Upper lobe of left lung (tissue), 6 donors: ENCODE results near the gene FAM237B. TPM values are rescaled to one million over a fixed set of nuclear protein-coding genes. Genes with fewer than 3 reads are reported as not detected.

Experiments
- ATAC-seq, 2 donors: fragments of 200-7000 bp; cut with Tn5 transposase; one replicate each; pipeline ENCODE4 v1.9.1; 2022; ENCODE audit warnings: mild to moderate bottlenecking in 2 of 2, moderate library complexity in 2 of 2; ENCODE audit not compliant: low FRiP score in 2 of 2
- DNase-seq, 2 donors: peaks; one replicate each; pipeline ENCODE4 v3.0.0-alpha.2; 2019 to 2020
- H3K27ac ChIP-seq, 4 donors: fragments of 200-600 bp; sonication (generic); one replicate each; pipeline ENCODE4 v1.5.1; 2016 to 2019
- H3K27me3 ChIP-seq, 4 donors: fragments of 200-600 bp; sonication (generic); one replicate each; pipeline ENCODE4 v1.5.1; 2017 to 2019
- H3K36me3 ChIP-seq, 4 donors: fragments of 200-600 bp; sonication (generic); one replicate each; pipeline ENCODE4 v1.5.1; 2016 to 2019
- H3K4me1 ChIP-seq, 4 donors: fragments of 200-600 bp; sonication (generic); one replicate each; pipeline ENCODE4 v1.5.1; 2018 to 2019
- H3K4me3 ChIP-seq, 4 donors: fragments of 200-600 bp; sonication (generic); one replicate each; pipeline ENCODE4 v1.5.1; 2017 to 2019; ENCODE audit warnings: mild to moderate bottlenecking in 2 of 4, moderate library complexity in 1 of 4
- H3K9me3 ChIP-seq, 4 donors: fragments of 200-600 bp; sonication (generic); one replicate each; pipeline ENCODE4 v1.5.1; 2018 to 2019
- CTCF ChIP-seq, 6 experiments: fragments of 450-650 bp in 4 of 6; fragments of 200-600 bp in 2 of 6; sonication (generic) in 2 of 6; IDR thresholded peaks; one replicate each; pipeline ENCODE4 v1.5.1; 2016 to 2019; ENCODE audit warnings: antibody characterized with exemption in 6 of 6
- EP300 ChIP-seq, 4 donors: sonication (generic); formaldehyde crosslinking; IDR thresholded peaks; one replicate each; pipeline ENCODE4 v1.5.1; 2017; ENCODE audit warnings: antibody characterized with exemption in 4 of 4, control low read depth in 2 of 4
- POLR2A ChIP-seq, 4 donors: fragments of 450-650 bp; IDR thresholded peaks; one replicate each; pipeline ENCODE4 v1.5.1; 2016 to 2017; ENCODE audit warnings: antibody characterized with exemption in 4 of 4, mild to moderate bottlenecking in 2 of 4
- POLR2AphosphoS5 ChIP-seq, 2 donors: sonication (generic); formaldehyde crosslinking; IDR thresholded peaks; one replicate each; pipeline ENCODE4 v1.5.1; 2017; ENCODE audit warnings: antibody characterized with exemption in 2 of 2
- WGBS, 2 donors: methylation state at CpG; one replicate each; pipeline ENCODE4 v1.1.5; 2017 to 2018; 5-methylcytosine and 5-hydroxymethylcytosine counted together
- total RNA-seq, 6 donors: library from RNA; depleted of rRNA in 4 of 6; stranded (reverse); fragments of >200 nt in 4 of 6; gene quantifications; one replicate each; pipeline versions ENCODE4 v1.1.0 to v1.2.1, GENCODE V29; 2016 to 2021
- donor health status: DM: no; HTN: no; CAD: no; lungs with moderate emphysema.
- donor health status: DM: no; HTN: yes; CAD: no; lungs with severe emphysema.

The FAM237B gene
- total RNA-seq, 6 donors from 2014 or later = 0.15 TPM; not detected in 5

GRCh38 chr7:90274161-90274560, 46.9 kb downstream of the FAM237B start:
- H3K27ac ChIP-seq = no peak overlapping the region
- DNase-seq (no peak), ATAC-seq (no peak)
- no peaks in the 10 kb centered on the region for H3K9me3 ChIP-seq
- no peak overlapping the region for H3K4me3 ChIP-seq
- TF ChIP-seq POLR2AphosphoS5 (IDR thresholded peaks at IDR 0.05) (no peak), EP300 (IDR thresholded peaks at IDR 0.05) (no peak), POLR2A (IDR thresholded peaks at IDR 0.05) (no peak), CTCF (IDR thresholded peaks at IDR 0.05) (no peak)
- H3K36me3 ChIP-seq = no peaks in the 10 kb centered on the region
- H3K27me3 ChIP-seq = no peaks in the 10 kb centered on the region
- H3K4me1 ChIP-seq = no peaks in the 10 kb centered on the region

- Histone ChIP-seq H3K36me3 (no peaks in the 10 kb centered on the region), H3K27ac (no peak overlapping the region), H3K4me3 (no peak overlapping the region), H3K27me3 (no peaks in the 10 kb centered on the region), H3K9me3 (no peaks in the 10 kb centered on the region), H3K4me1 (no peaks in the 10 kb centered on the region)
- no peak for TF ChIP-seq CTCF (IDR thresholded peaks at IDR 0.05)
- no peak for TF ChIP-seq POLR2AphosphoS5 (IDR thresholded peaks at IDR 0.05)
- no peak for TF ChIP-seq EP300 (IDR thresholded peaks at IDR 0.05)
- no peak for TF ChIP-seq POLR2A (IDR thresholded peaks at IDR 0.05)
- WGBS, 2 donors = 92 to 95% methylated on average over 2 of the region's 2 CpGs
- ATAC-seq (no peak), DNase-seq (no peak)
Observed at GRCh38 chr7:90272242-90272641, 48.9 kb downstream of the FAM237B start.

GRCh38 chr7:90271753-90272152, 49.4 kb downstream of the FAM237B start:
- Histone ChIP-seq H3K27ac (no peak overlapping the region), H3K4me1 (no peaks in the 10 kb centered on the region)
- TF ChIP-seq POLR2AphosphoS5 (IDR thresholded peaks at IDR 0.05) (no peak), CTCF (IDR thresholded peaks at IDR 0.05) (no peak), POLR2A (IDR thresholded peaks at IDR 0.05) (no peak), EP300 (IDR thresholded peaks at IDR 0.05) (no peak)

GRCh38 chr7:90270431-90271178, 50.5 kb downstream of the FAM237B start:
- H3K9me3 ChIP-seq = no peaks in the 10 kb centered on the region
- no peaks in the 10 kb centered on the region for H3K36me3 ChIP-seq
- TF ChIP-seq CTCF (IDR thresholded peaks at IDR 0.05) (no peak), EP300 (IDR thresholded peaks at IDR 0.05) (no peak), POLR2AphosphoS5 (IDR thresholded peaks at IDR 0.05) (no peak), POLR2A (IDR thresholded peaks at IDR 0.05) (no peak)
- DNase-seq (no peak), ATAC-seq (no peak)
- H3K4me1 ChIP-seq = no peaks in the 10 kb centered on the region
- no peak overlapping the region for H3K4me3 ChIP-seq
- no peak overlapping the region for H3K27ac ChIP-seq
- no peaks in the 10 kb centered on the region for H3K27me3 ChIP-seq
- WGBS, 2 donors = 94 to 100% methylated on average over 2 of the region's 2 CpGs

More at GRCh38 chr7:90271753-90272152, 49.4 kb downstream of the FAM237B start:
- H3K4me3 ChIP-seq = no peak overlapping the region
- H3K36me3 ChIP-seq = no peaks in the 10 kb centered on the region
- ATAC-seq (peak in 1 of 2 donors; percentile 80), DNase-seq (no peak)
- no peaks in the 10 kb centered on the region for H3K27me3 ChIP-seq
- H3K9me3 ChIP-seq = no peaks in the 10 kb centered on the region
- 62 to 65% methylated on average over 2 of the region's 2 CpGs for WGBS, 2 donors

DNA sequence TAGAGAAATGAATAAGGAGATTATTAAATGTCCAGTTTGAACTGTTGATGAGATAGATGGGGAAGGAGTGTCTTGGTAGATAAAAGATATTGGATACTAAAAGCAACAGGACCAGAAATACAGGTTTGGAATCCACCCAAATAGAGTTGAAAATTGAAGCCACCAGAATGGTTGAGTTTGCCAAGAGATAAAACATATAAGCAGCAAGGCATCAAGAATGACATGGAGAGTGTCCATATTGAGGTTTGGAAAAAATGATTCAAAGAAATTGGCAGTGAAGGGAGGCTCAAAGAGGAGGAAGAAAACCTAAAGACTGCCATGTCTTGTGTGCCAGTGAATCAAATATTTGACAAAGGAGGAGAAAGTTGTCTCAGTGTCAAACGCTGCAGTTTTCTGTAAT, 51.9 kb downstream of the FAM237B start:
- Histone ChIP-seq H3K9me3 (no peaks in the 10 kb centered on the region), H3K36me3 (no peaks in the 10 kb centered on the region), H3K4me1 (no peaks in the 10 kb centered on the region), H3K27me3 (no peaks in the 10 kb centered on the region), H3K4me3 (no peak overlapping the region), H3K27ac (no peak overlapping the region)
- no peak for ATAC-seq
- TF ChIP-seq EP300 (IDR thresholded peaks at IDR 0.05) (no peak), POLR2A (IDR thresholded peaks at IDR 0.05) (no peak), POLR2AphosphoS5 (IDR thresholded peaks at IDR 0.05) (no peak), CTCF (IDR thresholded peaks at IDR 0.05) (no peak)
- WGBS, 2 donors = 59 to 62% methylated on average over 1 of the region's 1 CpG
- DNase-seq = no peak
